HEK293 (cell line): ENCODE measurements around the gene DHRS7B.

ENCODE experiments used
- CTCF ChIA-PET: fragments of 350-600 bp; formaldehyde crosslinking; extraction: SDS; loops from one replicate; lab custom pipeline; 2021; ENCODE audit warnings: antibody characterized with exemption; lab: Yijun Ruan, JAX
- POLR2A ChIA-PET: fragments of 300-600 bp; formaldehyde crosslinking; extraction: SDS; loops from one replicate; lab custom pipeline; 2020; ENCODE audit warnings: antibody characterized with exemption, inconsistent platforms; lab: Yijun Ruan, JAX
- H3K27ac ChIP-seq: fragments of 200-500 bp; sonication (Bioruptor generic); 2 replicates; pipeline ENCODE4 v1.5.1; 2014; ENCODE audit warnings: low read depth, low read length, control low read depth, inconsistent platforms; ENCODE audit errors: extremely low read depth
- H3K36me3 ChIP-seq, 2 experiments: fragments of 200-500 bp in 1 of 2; sonication (Bioruptor generic) in 1 of 2; 1 replicate in 1 of 2; 2 replicates in 1 of 2; pipeline ENCODE4 v1.5.1; 2014 to 2017; ENCODE audit warnings: inconsistent platforms in 2 of 2, low read length in 2 of 2; ENCODE audit not compliant: control insufficient read depth in 2 of 2, insufficient read depth in 1 of 2
- H3K4me1 ChIP-seq: fragments of 200-500 bp; sonication (Bioruptor generic); 2 replicates; pipeline ENCODE4 v1.5.1; 2014; ENCODE audit warnings: mild to moderate bottlenecking, low read length, inconsistent platforms; ENCODE audit not compliant: control insufficient read depth, insufficient read depth
- H3K4me3 ChIP-seq: 2 replicates; pipeline ENCODE4 v1.5.1; 2011; ENCODE audit warnings: low read depth, mild to moderate bottlenecking, control low read depth, low read length, moderate library complexity
- H3K9me3 ChIP-seq: fragments of 200-500 bp; sonication (Bioruptor generic); 2 replicates; pipeline ENCODE4 v1.5.1; 2014; ENCODE audit warnings: low read depth, low read length, inconsistent platforms; ENCODE audit not compliant: control insufficient read depth, insufficient read depth
- BCL11A ChIP-seq: fragments of 450-650 bp; formaldehyde crosslinking; IDR thresholded peaks from 2 replicates; pipeline ENCODE4 v1.5.1; 2016; ENCODE audit warnings: low read depth, missing biosample characterization, missing genetic modification characterization
- BCL6B ChIP-seq: fragments of 450-650 bp; formaldehyde crosslinking; IDR thresholded peaks from 2 replicates; pipeline ENCODE4 v1.5.1; 2017; ENCODE audit warnings: missing biosample characterization, missing genetic modification characterization
- EGR2 ChIP-seq: fragments of 450-650 bp; formaldehyde crosslinking; IDR thresholded peaks from 2 replicates; pipeline ENCODE4 v1.5.1; 2016; ENCODE audit warnings: low read depth, missing biosample characterization, missing genetic modification characterization
- FEZF1 ChIP-seq: fragments of 450-650 bp; formaldehyde crosslinking; IDR thresholded peaks from 2 replicates; pipeline ENCODE4 v1.5.1; 2016; ENCODE audit warnings: missing biosample characterization, missing genetic modification characterization
- PRDM10 ChIP-seq: fragments of 450-650 bp; formaldehyde crosslinking; IDR thresholded peaks from 2 replicates; pipeline ENCODE4 v1.5.1; 2016; ENCODE audit warnings: missing biosample characterization, missing genetic modification characterization
- SCRT2 ChIP-seq: fragments of 450-650 bp; formaldehyde crosslinking; IDR thresholded peaks from 2 replicates; pipeline ENCODE4 v1.5.1; 2016; ENCODE audit warnings: missing biosample characterization, missing genetic modification characterization
- SP3 ChIP-seq: fragments of 450-650 bp; formaldehyde crosslinking; IDR thresholded peaks from 2 replicates; pipeline ENCODE4 v1.5.1; 2016; ENCODE audit warnings: missing biosample characterization, missing genetic modification characterization
- TRIM28 ChIP-seq: IDR thresholded peaks from 2 replicates; pipeline ENCODE4 v1.6.1; 2011; ENCODE audit warnings: low read length, control low read depth, borderline replicate concordance
- ZBTB17 ChIP-seq: fragments of 450-650 bp; formaldehyde crosslinking; IDR thresholded peaks from 2 replicates; pipeline ENCODE4 v1.5.1; 2016; ENCODE audit warnings: missing biosample characterization, missing genetic modification characterization
- ZBTB20 ChIP-seq: fragments of 450-650 bp; formaldehyde crosslinking; IDR thresholded peaks from 2 replicates; pipeline ENCODE4 v1.5.1; 2016; ENCODE audit warnings: missing biosample characterization, missing genetic modification characterization
- ZBTB21 ChIP-seq: fragments of 450-650 bp; formaldehyde crosslinking; IDR thresholded peaks from 2 replicates; pipeline ENCODE4 v1.5.1; 2017; ENCODE audit warnings: missing biosample characterization, missing genetic modification characterization
- ZBTB48 ChIP-seq: fragments of 450-650 bp; formaldehyde crosslinking; IDR thresholded peaks from 2 replicates; pipeline ENCODE4 v1.5.1; 2016; ENCODE audit warnings: missing biosample characterization, missing genetic modification characterization
- ZBTB7A ChIP-seq: fragments of 450-650 bp; formaldehyde crosslinking; IDR thresholded peaks from 2 replicates; pipeline ENCODE4 v1.5.1; 2016; ENCODE audit warnings: low read depth, missing biosample characterization, missing genetic modification characterization
- ZFHX2 ChIP-seq: fragments of 450-650 bp; formaldehyde crosslinking; conservative IDR thresholded peaks from 2 replicates; pipeline ENCODE4 v1.5.1; 2016; ENCODE audit warnings: missing biosample characterization, missing genetic modification characterization
- ZIC2 ChIP-seq: fragments of 450-650 bp; formaldehyde crosslinking; IDR thresholded peaks from 2 replicates; pipeline ENCODE4 v1.5.1; 2016; ENCODE audit warnings: missing biosample characterization, missing genetic modification characterization
- ZNF121 ChIP-seq: fragments of 450-650 bp; formaldehyde crosslinking; IDR thresholded peaks from 2 replicates; pipeline ENCODE4 v1.5.1; 2016; ENCODE audit warnings: missing biosample characterization, missing genetic modification characterization
- ZNF133 ChIP-seq: fragments of 450-650 bp; formaldehyde crosslinking; IDR thresholded peaks from 2 replicates; pipeline ENCODE4 v1.5.1; 2016; ENCODE audit warnings: missing biosample characterization, missing genetic modification characterization
- ZNF311 ChIP-seq: fragments of 450-650 bp; formaldehyde crosslinking; IDR thresholded peaks from 2 replicates; pipeline ENCODE4 v1.5.1; 2017; ENCODE audit warnings: missing biosample characterization, missing genetic modification characterization, borderline replicate concordance
- ZNF335 ChIP-seq: fragments of 450-650 bp; formaldehyde crosslinking; conservative IDR thresholded peaks from 2 replicates; pipeline ENCODE4 v1.5.1; 2016; ENCODE audit warnings: missing biosample characterization, missing genetic modification characterization
- ZNF341 ChIP-seq: fragments of 450-650 bp; formaldehyde crosslinking; IDR thresholded peaks from 2 replicates; pipeline ENCODE4; 2016; ENCODE audit warnings: low read depth, missing biosample characterization, missing genetic modification characterization
- ZNF48 ChIP-seq: fragments of 450-650 bp; formaldehyde crosslinking; IDR thresholded peaks from 2 replicates; pipeline ENCODE4 v1.5.1; 2016; ENCODE audit warnings: missing biosample characterization, missing genetic modification characterization
- ZNF501 ChIP-seq: fragments of 450-650 bp; formaldehyde crosslinking; IDR thresholded peaks from 2 replicates; pipeline ENCODE4 v1.5.1; 2016; ENCODE audit warnings: missing biosample characterization, missing genetic modification characterization
- ZNF521 ChIP-seq: fragments of 450-650 bp; formaldehyde crosslinking; IDR thresholded peaks from 2 replicates; pipeline ENCODE4 v1.5.1; 2017; ENCODE audit warnings: missing biosample characterization, mild to moderate bottlenecking, missing genetic modification characterization
- ZNF658 ChIP-seq: fragments of 450-650 bp; formaldehyde crosslinking; IDR thresholded peaks from 2 replicates; pipeline ENCODE4; 2016; ENCODE audit warnings: missing biosample characterization, missing genetic modification characterization
- ZNF76 ChIP-seq: fragments of 450-650 bp; formaldehyde crosslinking; IDR thresholded peaks from 2 replicates; pipeline ENCODE4; 2016; ENCODE audit warnings: low read depth, missing biosample characterization, missing genetic modification characterization, borderline replicate concordance
- ZNF791 ChIP-seq: fragments of 450-650 bp; formaldehyde crosslinking; IDR thresholded peaks from 2 replicates; pipeline ENCODE4 v1.5.1; 2016; ENCODE audit warnings: missing biosample characterization, missing genetic modification characterization
- TF ChIP-seq, protein P1 (sequence below): fragments of 450-650 bp; formaldehyde crosslinking; IDR thresholded peaks from 2 replicates; pipeline ENCODE4 v1.5.1; 2016; ENCODE audit warnings: missing biosample characterization, missing genetic modification characterization
- TF ChIP-seq, protein P2 (sequence below): sonication (generic); formaldehyde crosslinking; IDR thresholded peaks from 2 replicates; pipeline ENCODE4 v1.8.1; 2022; ENCODE audit warnings: mild to moderate bottlenecking, moderate library complexity, missing genetic modification reagents
- TF ChIP-seq, protein P3 (sequence below): fragments of 450-650 bp; formaldehyde crosslinking; IDR thresholded peaks from 2 replicates; pipeline ENCODE4 v1.5.1; 2016; ENCODE audit warnings: missing biosample characterization, missing genetic modification characterization

Gene DHRS7B

GRCh38 chr17:21218101-21218500 lies 91.3 kb downstream of the DHRS7B start:
- Histone ChIP-seq H3K4me3 (no peak overlapping the region), H3K36me3 (peaks cover 0 to 26% of the 10 kb centered on the region in 2 experiments), H3K4me1 (no peaks in the 10 kb centered on the region), H3K27ac (no peak overlapping the region), H3K9me3 (no peaks in the 10 kb centered on the region)
- CTCF ChIA-PET: no interaction called here
- TF ChIP-seq ZNF48 (tag by site-specific recombination) (no peak), ZNF521 (tag by site-specific recombination) (no peak), PRDM10 (tag by site-specific recombination) (peak; percentile 78), TRIM28 (no peak), ZBTB20 (tag by site-specific recombination) (peak; percentile 58; the same call in 1 of the 2 replicates), BCL11A (tag by site-specific recombination) (no peak), ZNF341 (tag by site-specific recombination) (no peak), ZNF501 (no peak), ZNF311 (tag by site-specific recombination) (no peak), ZNF76 (tag by site-specific recombination) (peak; percentile 40; the same call in 1 of the 2 replicates), ZNF658 (tag by site-specific recombination) (no peak), FEZF1 (tag by site-specific recombination) (no peak), ZBTB48 (tag by site-specific recombination) (no peak), ZNF133 (tag by site-specific recombination) (peak; percentile 50; the same call in 1 of the 2 replicates), SP3 (tag by site-specific recombination) (peak; percentile 43; the same call in 1 of the 2 replicates), ZBTB7A (tag by site-specific recombination) (no peak), SCRT2 (no peak), ZBTB21 (tag by site-specific recombination) (no peak), ZNF335 (peak; percentile 53), ZNF791 (tag by site-specific recombination) (no peak), ZNF121 (tag by site-specific recombination) (no peak), EGR2 (peak; percentile 83), ZIC2 (tag by site-specific recombination) (peak; percentile 23; the same call in 1 of the 2 replicates), ZFHX2 (peak; percentile 87), BCL6B (tag by site-specific recombination) (no peak), ZBTB17 (tag by site-specific recombination) (peak; percentile 89)
- TF ChIP-seq, protein P1, sequence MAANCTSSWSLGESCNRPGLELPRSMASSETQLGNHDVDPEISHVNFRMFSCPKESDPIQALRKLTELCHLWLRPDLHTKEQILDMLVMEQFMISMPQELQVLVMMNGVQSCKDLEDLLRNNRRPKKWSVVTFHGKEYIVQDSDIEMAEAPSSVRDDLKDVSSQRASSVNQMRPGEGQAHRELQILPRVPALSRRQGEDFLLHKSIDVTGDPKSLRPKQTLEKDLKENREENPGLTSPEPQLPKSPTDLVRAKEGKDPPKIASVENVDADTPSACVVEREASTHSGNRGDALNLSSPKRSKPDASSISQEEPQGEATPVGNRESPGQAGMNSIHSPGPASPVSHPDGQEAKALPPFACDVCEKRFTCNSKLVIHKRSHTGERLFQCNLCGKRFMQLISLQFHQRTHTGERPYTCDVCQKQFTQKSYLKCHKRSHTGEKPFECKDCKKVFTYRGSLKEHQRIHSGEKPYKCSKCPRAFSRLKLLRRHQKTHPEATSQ (tag by site-specific recombination): no peak
- TF ChIP-seq, protein P2, sequence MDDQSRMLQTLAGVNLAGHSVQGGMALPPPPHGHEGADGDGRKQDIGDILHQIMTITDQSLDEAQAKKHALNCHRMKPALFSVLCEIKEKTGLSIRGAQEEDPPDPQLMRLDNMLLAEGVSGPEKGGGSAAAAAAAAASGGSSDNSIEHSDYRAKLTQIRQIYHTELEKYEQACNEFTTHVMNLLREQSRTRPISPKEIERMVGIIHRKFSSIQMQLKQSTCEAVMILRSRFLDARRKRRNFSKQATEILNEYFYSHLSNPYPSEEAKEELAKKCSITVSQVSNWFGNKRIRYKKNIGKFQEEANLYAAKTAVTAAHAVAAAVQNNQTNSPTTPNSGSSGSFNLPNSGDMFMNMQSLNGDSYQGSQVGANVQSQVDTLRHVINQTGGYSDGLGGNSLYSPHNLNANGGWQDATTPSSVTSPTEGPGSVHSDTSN (CRISPR knock-in tag): no peak
- TF ChIP-seq, protein P3, sequence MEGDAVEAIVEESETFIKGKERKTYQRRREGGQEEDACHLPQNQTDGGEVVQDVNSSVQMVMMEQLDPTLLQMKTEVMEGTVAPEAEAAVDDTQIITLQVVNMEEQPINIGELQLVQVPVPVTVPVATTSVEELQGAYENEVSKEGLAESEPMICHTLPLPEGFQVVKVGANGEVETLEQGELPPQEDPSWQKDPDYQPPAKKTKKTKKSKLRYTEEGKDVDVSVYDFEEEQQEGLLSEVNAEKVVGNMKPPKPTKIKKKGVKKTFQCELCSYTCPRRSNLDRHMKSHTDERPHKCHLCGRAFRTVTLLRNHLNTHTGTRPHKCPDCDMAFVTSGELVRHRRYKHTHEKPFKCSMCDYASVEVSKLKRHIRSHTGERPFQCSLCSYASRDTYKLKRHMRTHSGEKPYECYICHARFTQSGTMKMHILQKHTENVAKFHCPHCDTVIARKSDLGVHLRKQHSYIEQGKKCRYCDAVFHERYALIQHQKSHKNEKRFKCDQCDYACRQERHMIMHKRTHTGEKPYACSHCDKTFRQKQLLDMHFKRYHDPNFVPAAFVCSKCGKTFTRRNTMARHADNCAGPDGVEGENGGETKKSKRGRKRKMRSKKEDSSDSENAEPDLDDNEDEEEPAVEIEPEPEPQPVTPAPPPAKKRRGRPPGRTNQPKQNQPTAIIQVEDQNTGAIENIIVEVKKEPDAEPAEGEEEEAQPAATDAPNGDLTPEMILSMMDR (tag by site-specific recombination): peak; percentile 53; the same call in 1 of the 2 replicates
- POLR2A ChIA-PET: no interaction called here
